GM15510 (cell line): Measurements from ENCODE around the gene DHX29.

Source experiments
- POLR2A ChIP-seq: IDR thresholded peaks from 3 replicates; pipeline ENCODE4 v1.6.1; 2011; ENCODE audit warnings: borderline replicate concordance; ENCODE audit not compliant: insufficient read length; ENCODE audit errors: extremely low read depth

Gene DHX29, protein sequence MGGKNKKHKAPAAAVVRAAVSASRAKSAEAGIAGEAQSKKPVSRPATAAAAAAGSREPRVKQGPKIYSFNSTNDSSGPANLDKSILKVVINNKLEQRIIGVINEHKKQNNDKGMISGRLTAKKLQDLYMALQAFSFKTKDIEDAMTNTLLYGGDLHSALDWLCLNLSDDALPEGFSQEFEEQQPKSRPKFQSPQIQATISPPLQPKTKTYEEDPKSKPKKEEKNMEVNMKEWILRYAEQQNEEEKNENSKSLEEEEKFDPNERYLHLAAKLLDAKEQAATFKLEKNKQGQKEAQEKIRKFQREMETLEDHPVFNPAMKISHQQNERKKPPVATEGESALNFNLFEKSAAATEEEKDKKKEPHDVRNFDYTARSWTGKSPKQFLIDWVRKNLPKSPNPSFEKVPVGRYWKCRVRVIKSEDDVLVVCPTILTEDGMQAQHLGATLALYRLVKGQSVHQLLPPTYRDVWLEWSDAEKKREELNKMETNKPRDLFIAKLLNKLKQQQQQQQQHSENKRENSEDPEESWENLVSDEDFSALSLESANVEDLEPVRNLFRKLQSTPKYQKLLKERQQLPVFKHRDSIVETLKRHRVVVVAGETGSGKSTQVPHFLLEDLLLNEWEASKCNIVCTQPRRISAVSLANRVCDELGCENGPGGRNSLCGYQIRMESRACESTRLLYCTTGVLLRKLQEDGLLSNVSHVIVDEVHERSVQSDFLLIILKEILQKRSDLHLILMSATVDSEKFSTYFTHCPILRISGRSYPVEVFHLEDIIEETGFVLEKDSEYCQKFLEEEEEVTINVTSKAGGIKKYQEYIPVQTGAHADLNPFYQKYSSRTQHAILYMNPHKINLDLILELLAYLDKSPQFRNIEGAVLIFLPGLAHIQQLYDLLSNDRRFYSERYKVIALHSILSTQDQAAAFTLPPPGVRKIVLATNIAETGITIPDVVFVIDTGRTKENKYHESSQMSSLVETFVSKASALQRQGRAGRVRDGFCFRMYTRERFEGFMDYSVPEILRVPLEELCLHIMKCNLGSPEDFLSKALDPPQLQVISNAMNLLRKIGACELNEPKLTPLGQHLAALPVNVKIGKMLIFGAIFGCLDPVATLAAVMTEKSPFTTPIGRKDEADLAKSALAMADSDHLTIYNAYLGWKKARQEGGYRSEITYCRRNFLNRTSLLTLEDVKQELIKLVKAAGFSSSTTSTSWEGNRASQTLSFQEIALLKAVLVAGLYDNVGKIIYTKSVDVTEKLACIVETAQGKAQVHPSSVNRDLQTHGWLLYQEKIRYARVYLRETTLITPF (N-terminal part only)

DNA sequence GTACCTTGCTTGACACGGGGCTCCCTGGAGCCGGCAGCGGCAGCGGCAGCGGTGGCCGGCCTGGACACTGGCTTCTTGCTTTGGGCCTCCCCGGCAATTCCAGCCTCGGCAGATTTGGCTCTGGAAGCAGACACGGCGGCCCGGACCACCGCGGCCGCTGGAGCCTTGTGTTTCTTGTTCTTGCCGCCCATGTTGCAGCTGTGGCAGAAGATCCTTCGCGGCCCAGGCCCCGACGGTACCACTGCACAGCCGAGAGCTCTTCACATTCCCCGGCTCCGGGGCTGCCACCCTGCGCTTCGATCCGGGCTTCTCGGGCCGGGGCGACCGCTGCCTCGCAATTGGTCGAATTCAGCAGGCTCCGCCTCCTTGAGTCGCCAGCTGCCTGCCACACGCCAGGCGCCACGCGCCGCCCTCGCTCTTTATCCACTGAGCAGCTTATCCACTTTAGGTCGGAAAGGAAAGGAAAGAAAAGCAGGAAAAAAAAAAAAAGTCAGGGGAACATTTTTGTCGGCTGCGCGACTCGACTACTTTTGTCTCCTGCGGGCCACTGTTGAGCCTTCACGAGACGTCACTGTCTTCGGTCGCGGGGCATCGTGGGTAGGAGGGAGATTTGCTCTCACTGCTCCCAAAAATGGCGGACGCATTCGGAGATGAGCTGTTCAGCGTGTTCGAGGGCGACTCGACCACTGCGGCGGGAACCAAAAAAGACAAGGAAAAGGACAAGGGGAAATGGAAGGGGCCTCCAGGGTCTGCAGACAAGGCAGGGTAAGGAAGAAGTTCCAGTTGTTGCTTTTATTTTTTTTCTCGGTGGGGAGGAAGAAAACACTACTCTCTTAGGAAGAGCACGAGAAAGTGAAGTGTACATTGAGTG lies at the start of gene DHX29, which contains the start of gene MTREX:
Gene DHX29 (minus strand): TSS at position 312 of the 871 bp plus-strand sequence. CDS start 121 bp downstream, at position 191.
Gene MTREX (plus strand): TSS at position 607 of the 871 bp plus-strand sequence. CDS start 25 bp downstream, at position 632.
- TF ChIP-seq POLR2A, result peak; percentile 56

DNA sequence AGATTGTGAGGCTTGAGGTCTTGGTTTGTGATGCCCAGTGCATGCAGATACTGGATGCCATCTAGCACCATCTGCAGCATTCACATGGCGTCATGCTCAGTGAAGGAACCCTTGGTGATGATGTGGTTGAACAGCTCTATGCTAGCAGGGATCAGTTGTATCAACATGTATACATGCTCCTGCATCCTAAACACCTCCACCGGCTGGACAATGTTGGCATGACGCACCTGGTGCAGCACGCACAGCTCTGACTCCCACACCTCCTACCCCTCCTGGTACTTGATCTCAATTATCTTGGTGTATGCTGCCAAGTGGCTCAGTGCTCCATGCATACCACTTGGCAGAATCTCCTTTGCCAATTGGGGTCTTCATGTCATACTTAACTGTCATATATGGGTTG lies 49.4 kb upstream of the DHX29 start:
- no peak for TF ChIP-seq POLR2A

DNA sequence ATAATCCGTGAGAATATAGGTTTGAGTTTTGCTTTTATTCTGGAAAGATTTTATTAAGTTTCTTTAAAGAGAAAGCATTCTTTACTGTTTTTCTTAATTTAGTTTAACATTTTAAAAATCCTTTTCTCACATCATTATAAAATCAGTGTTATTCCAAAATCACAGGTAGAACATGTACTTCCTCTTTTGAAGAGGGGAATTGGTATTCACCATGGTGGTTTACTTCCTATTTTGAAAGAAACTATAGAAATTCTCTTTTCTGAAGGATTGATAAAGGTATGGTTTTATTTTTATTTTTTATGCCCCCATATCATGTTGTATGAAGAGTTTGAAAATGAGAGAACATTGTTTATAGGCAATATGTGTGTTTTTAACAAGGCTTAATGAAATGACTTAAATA lies 43.3 kb upstream of the DHX29 start:
- no peak for TF ChIP-seq POLR2A

DNA sequence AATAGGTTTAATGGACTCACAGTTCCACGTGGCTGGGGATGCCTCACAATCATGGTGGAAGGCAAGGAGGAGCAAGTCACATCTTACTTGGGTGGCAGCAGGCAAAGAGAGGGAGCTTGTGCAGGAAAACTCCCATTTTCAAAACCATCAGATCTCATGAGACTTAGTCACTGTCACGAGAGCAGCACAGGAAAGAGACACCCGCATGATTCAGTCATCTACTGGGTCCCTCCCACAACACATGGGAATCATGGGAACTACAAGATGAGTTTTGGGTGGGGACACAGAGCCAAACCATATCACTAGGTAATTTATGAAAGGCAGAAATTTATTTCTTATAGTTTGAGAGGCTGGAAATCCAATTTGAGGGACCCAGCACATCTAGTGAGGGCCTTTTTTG lies 40.3 kb upstream of the DHX29 start:
- TF ChIP-seq POLR2A, result no peak

DNA sequence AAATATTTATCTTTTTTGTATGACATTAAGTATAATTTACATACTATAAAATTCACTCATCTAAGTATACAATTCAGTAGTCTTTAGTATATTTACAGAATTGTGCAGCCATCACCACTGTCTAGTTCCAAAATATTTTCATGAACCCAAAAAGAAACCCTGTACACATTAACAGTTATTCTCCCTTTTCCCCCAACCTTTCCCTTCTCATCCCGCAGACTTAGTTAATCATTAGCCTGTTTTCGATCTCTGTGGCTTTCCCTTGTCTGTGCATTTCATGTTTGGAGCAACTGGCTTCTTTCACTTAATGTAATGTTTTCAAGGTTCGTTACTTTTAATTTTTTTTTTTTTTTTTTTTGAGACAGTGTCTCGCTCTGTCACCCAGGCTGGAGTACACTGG lies 37.8 kb upstream of the DHX29 start:
- no peak for TF ChIP-seq POLR2A

DNA sequence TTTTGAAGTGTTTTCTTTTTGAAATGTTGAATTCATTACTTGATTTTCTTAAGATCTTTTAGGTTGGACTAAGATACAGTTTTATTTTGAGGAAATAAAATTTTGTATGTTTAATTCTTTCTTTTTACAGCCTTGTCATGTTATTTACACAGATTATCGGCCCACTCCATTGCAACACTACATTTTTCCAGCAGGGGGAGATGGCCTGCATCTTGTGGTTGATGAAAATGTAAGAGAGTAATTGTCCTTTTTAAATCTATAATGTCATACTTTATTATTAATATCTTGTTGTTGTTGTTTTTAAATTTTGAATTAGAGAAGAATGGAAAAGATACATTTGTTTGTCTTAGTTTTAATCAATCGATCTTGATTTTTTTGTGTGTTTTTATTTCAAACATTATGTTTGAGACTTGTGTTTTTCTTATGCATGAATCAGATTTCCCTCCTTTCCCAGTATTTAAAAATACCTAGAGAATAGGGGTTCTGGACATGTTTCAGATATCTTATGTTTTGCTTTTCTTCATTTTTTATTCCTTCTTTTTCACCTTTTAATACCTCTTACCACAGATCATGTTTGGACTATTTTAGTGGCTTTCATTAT lies 37.0 kb upstream of the DHX29 start:
- no peak for TF ChIP-seq POLR2A

DNA sequence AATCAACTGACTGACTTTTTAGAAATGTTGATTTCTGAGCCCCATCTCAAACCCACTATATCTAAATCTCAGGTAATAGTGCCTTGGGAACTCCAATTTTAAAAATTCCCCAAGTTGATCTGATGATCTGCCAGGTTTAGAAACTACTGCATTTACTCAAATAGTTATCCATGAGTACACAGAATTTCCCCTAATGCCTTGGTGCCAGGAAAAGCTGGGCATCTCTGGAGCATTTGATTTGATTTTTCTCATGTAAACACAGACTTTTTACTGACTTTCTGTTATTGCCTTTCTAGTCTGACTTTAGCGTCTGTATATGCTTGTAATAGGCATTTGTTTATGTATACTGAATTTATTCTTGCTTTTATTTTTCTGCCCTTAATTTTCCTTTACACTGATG lies 36.1 kb upstream of the DHX29 start:
- no peak for TF ChIP-seq POLR2A

DNA sequence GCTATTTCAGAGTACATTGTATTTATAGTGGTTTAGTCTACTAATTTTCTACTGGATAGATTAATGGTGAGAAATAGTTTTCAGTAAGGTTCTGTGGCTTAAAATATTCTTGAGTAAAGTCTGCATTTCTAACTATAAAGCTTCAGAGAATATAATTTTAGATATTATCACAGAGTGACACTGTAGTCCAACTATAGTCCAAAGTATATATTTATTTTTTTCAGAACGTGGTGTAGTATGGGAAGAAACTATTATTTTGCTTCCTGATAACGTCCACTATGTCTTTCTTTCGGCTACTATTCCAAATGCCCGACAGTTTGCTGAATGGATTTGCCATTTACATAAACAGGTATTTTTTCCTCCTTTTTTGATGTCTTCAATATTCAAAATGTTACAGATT lies 35.6 kb upstream of the DHX29 start:
- TF ChIP-seq POLR2A, result no peak

DNA sequence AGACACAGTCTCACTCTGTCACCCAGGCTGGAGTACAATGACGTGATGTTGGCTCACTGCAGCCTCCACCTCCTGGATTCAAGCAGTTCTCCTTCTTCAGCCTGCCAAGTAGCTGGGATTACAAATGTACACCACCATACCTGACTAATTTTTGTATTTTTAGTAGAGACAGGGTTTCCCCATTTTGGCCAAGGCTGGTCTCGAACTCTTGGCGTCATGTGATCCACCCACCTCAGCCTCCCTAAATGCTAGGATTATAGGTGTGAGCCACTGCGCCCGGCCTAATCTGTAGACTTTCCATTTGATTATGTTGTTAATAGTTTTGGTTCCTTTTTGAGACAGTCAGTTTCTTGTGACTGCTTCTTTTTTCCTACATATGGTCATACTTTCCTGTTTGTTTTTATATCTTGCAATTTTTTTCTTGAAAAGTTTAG lies 31.3 kb upstream of the DHX29 start:
- no peak for TF ChIP-seq POLR2A

DNA sequence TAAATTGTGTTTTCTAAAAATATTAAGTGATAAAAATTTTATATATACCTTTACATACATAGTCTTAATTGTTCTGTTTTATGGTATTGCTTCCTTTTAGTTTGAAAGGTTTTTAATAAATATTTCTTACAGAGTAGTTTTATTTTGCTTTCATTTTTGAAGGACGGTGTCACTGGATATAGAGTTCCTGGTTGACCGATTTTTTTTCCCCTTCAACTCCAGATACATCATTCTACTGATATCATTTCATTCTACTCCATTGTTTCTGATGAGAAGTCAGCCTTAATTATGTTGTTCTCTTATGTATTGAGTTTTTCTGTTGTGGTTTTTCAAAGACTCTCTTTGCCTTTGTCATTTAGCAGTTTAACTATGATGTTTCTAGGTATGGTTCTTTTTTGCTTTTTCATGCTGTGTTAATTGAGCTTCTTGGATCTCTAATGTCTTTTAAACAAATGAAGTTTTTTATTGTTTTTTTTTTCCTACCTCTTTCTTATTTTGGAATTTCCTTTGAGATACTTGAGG lies 30.7 kb upstream of the DHX29 start:
- TF ChIP-seq POLR2A, result no peak

DNA sequence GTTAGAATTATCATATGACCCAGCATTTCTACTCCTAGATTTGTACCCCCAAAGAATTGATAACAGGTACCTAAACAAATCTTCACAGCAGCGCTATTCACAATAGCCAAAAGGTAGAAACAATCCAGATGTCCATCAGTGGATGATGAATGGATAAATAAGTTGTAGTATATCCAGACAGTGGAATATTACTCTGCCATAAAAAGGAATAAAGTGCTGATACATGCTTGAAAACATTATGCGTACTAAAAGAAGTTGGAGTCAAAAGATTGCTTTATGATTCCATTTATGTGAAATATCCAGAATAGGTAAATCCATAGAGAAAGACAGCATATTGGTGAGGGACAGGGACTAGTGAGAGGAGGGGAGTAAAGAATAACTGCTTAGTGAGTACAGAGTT lies 26.3 kb upstream of the DHX29 start:
- TF ChIP-seq POLR2A, result no peak

DNA sequence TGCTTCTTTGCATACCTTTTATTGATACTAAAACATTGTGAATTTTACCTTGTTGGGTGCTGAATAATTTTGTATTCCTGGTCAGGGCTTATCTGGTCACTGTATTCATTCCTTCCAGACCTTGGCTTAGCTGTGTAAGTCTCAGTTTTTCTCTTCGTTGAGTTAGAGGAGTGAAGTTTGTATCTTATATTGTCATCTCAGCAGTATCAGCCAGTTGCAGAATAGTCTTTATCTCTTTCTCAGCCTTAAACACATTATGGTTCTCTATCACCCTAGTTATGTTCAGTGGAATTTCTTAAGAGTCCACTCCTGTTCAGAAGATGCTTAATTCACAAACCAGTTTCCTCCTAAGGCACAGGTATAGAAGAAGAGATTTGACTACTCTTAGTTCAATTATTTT lies 25.5 kb upstream of the DHX29 start:
- no peak for TF ChIP-seq POLR2A

DNA sequence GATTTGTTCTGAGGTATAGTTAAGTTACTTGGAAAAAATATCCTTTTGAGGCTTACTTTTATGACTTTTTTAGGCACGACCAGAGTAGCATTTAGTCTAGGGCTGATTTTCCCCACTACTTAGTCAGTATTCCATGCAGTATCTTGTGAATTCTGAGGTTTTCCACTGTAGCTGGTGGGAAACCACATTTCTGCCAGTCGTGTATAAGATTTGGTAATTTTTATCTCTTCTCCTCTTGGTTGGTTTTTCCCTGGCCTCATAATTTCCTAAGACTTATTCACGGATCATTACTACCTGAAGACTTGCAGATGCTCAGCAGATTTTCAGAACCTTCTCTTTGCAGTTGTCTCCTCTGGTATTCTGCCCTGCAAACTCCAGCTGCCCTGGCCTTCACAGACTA lies 23.8 kb upstream of the DHX29 start:
- TF ChIP-seq POLR2A, result no peak
